ENCODE data around the gene CREB1. TPM values are rescaled to one million over a fixed set of nuclear protein-coding genes. Genes with fewer than 3 reads are reported as not detected.

CREB1 gene
- total and polyA plus RNA-seq, 10 of the 15 experiments (the other 5 are each of a cell fraction or from before 2014, with no cell fraction given): 13.4 to 76.9 (median 39.5) TPM

- Histone ChIP-seq H3K27ac (ENCODE audit: control insufficient read depth, insufficient read depth) (no peak overlapping the region), H4K20me1 (ENCODE audit: control insufficient read depth, insufficient read depth) (no peaks in the 10 kb centered on the region), H3K4me1 (ENCODE audit: control insufficient read depth, insufficient read depth, low read length) (no peaks in the 10 kb centered on the region), H3K4me3 (no peak overlapping the region), H2AFZ (ENCODE audit: control insufficient read depth, low read depth, low read length) (no peak overlapping the region), H3K9ac (ENCODE audit: control insufficient read depth, insufficient read depth, low read length) (no peak overlapping the region), H3K9me3 (replicated peaks; ENCODE audit: control insufficient read depth, insufficient read depth, low read length) (no peaks in the 10 kb centered on the region), H3K27me3 (replicated peaks in 1 of 2; ENCODE audit: control insufficient read depth in 2 of 2, insufficient read depth in 2 of 2, low read length in 1 of 2) (no peaks in the 10 kb centered on the region), H3K36me3 (ENCODE audit: control insufficient read depth in 2 of 2, insufficient read depth in 2 of 2, low read length in 1 of 2) (peaks cover 0 to 3% of the 10 kb centered on the region in 2 experiments; a peak in 1 of 4 replicates), H3K4me2 (ENCODE audit: control insufficient read depth, insufficient read depth) (no peak overlapping the region), H3K79me2 (ENCODE audit: control insufficient read depth, insufficient read depth, low read length) (no peaks in the 10 kb centered on the region)
- ChIA-PET RAD21 (ENCODE audit: unreplicated experiment) (no interaction called here), CTCF (interaction anchor here (0.8 to 1.1 kb wide), 2 partner anchors 25 to 131 kb away, joined by 3 read pairs; no protein-coding TSS in a partner anchor), SMC1A (ENCODE audit: uncharacterized antibody, unreplicated experiment) (interaction anchor here (0.8 to 1.1 kb wide), 2 partner anchors 70 to 1046 kb away, joined by 3 read pairs; no protein-coding TSS in a partner anchor), POLR2A (interaction anchor here (0.6 to 1.6 kb wide), 2 partner anchors 72 to 156 kb away, joined by 3 read pairs; no protein-coding TSS in a partner anchor)
- FAIRE-seq (no peak), DNase-seq (ENCODE audit: low read depth, low spot score) (no peak), ATAC-seq (no peak)
- BruUV-seq (replicated peaks): no TSS peak
- TF ChIP-seq STAT1 (conservative IDR thresholded peaks at IDR 0.05): no peak
- TF ChIP-seq E2F8 (IDR thresholded peaks at IDR 0.05; ENCODE audit: low read depth, partially characterized antibody): no peak
- no peak for TF ChIP-seq SUPT20H (IDR thresholded peaks at IDR 0.05; ENCODE audit: borderline replicate concordance, control insufficient read depth, low read depth, low read length)
- TF ChIP-seq POLR2AphosphoS2 (IDR thresholded peaks at IDR 0.05; ENCODE audit: low read depth, low read length): no peak
- TF ChIP-seq ESRRA (IDR thresholded peaks at IDR 0.05; ENCODE audit: low read length): no peak
- no peak for TF ChIP-seq MEF2A (IDR thresholded peaks at IDR 0.05; ENCODE audit: insufficient read depth, low read depth, low read length)
- TF ChIP-seq REST (IDR thresholded peaks at IDR 0.05; ENCODE audit: low read depth, low read length): no peak
- TF ChIP-seq NR2C2 (IDR thresholded peaks at IDR 0.05; ENCODE audit: borderline replicate concordance, control insufficient read depth, insufficient read length, low read depth): no peak
- TF ChIP-seq MLLT1 (IDR thresholded peaks at IDR 0.05): no peak
- TF ChIP-seq NFXL1 (IDR thresholded peaks at IDR 0.05; ENCODE audit: borderline replicate concordance): no peak
- TF ChIP-seq NR2F1 (conservative IDR thresholded peaks at IDR 0.05): no peak
- TF ChIP-seq LARP7 (IDR thresholded peaks at IDR 0.05): no peak
- no peak for TF ChIP-seq ASH2L (IDR thresholded peaks at IDR 0.05; ENCODE audit: borderline replicate concordance, low read depth)
- TF ChIP-seq ELK1 (IDR thresholded peaks at IDR 0.05; ENCODE audit: low read depth, low read length): no peak
- TF ChIP-seq HDGF (IDR thresholded peaks at IDR 0.05): no peak
- intact Hi-C loops (cut with micrococcal nuclease; ENCODE audit: unreplicated experiment) (no loop called here), in situ Hi-C loops (cut with MboI) (no loop called here)
- 84% methylated on average over 2 of the region's 2 CpGs for WGBS (ENCODE audit: insufficient coverage, insufficient replicate concordance, low lambda C conversion rate, missing lambda C conversion rate)
These were observed 73.7 kb downstream of the CREB1 start for GRCh38 chr2:207603486-207603885.
